Urinary bladder (tissue), 4 donors: Measurements from ENCODE around the gene RNF10. TPM values are rescaled to one million over a fixed set of nuclear protein-coding genes. Genes with fewer than 3 reads are reported as not detected.
"Not testable (repeated sequence)": the region's sequence is repeated elsewhere in the genome, so short reads cannot be mapped to it uniquely, and the experiment has no call there.

Experiments used
- DNase-seq: peaks from one replicate; pipeline ENCODE4 v3.0.0-alpha.2; 2015; ENCODE audit errors: extremely low spot score
- H3K27ac ChIP-seq: one replicate; pipeline ENCODE4 v1.5.1; 2013; ENCODE audit warnings: low read depth, mild to moderate bottlenecking, moderate library complexity
- H3K36me3 ChIP-seq: one replicate; pipeline ENCODE4 v1.6.1; 2013; ENCODE audit warnings: mild to moderate bottlenecking, moderate library complexity; ENCODE audit not compliant: insufficient read depth
- H3K4me1 ChIP-seq: one replicate; pipeline ENCODE4 v1.6.1; 2013; ENCODE audit warnings: mild to moderate bottlenecking, moderate library complexity; ENCODE audit not compliant: insufficient read depth
- H3K4me3 ChIP-seq: one replicate; pipeline ENCODE4 v1.5.1; 2013; ENCODE audit warnings: low read depth, low read length
- WGBS: extraction: QIAGEN DNeasy Blood & Tissue Kit; methylation state at CpG from one replicate; pipeline ENCODE4 v1.1.7; 2013; 5-methylcytosine and 5-hydroxymethylcytosine counted together
- polyA plus RNA-seq: library from polyadenylated mRNA; stranded (reverse); fragments of 200-250 nt; gene quantifications from one replicate; pipeline ENCODE4 v1.2.3, GENCODE V29; 2013
- total RNA-seq: library from RNA; depleted of rRNA; stranded (reverse); fragments of >200 nt; gene quantifications from one replicate; pipeline ENCODE4 v1.2.3, GENCODE V29; 2014
- donor health status: healthy with polysubstance abuse.
- donor health status: healthy.

The RNF10 gene
- total and polyA plus RNA-seq, 2 donors = 86.6 to 98.4 TPM

- no peak overlapping the region for H3K27ac ChIP-seq
- 71% methylated on average over 8 of the region's 8 CpGs for WGBS
- no peak overlapping the region for H3K4me3 ChIP-seq
- no peak for DNase-seq
- H3K36me3 ChIP-seq = no peaks in the 10 kb centered on the region
- no peaks in the 10 kb centered on the region for H3K4me1 ChIP-seq
These were observed 58.2 kb downstream of the RNF10 start for GRCh38 chr12:120592121-120593049.

GRCh38 chr12:120596901-120597300 lies 62.7 kb downstream of the RNF10 start:
- no peak for DNase-seq
- Histone ChIP-seq H3K4me3 (no peak overlapping the region), H3K4me1 (no peaks in the 10 kb centered on the region), H3K27ac (no peak overlapping the region), H3K36me3 (no peaks in the 10 kb centered on the region)
- 95% methylated on average over 3 of the region's 3 CpGs for WGBS

- Histone ChIP-seq H3K4me3 (no peak overlapping the region), H3K36me3 (no peaks in the 10 kb centered on the region), H3K27ac (no peak overlapping the region), H3K4me1 (no peaks in the 10 kb centered on the region)
- DNase-seq = no peak
- WGBS = 59% methylated on average over 3 of the region's 3 CpGs
These were observed 63.7 kb downstream of the RNF10 start for GRCh38 chr12:120597861-120598260.

GRCh38 chr12:120598674-120599463 lies 64.7 kb downstream of the RNF10 start:
- no peak overlapping the region for H3K27ac ChIP-seq
- H3K4me1 ChIP-seq = no peaks in the 10 kb centered on the region
- H3K4me3 ChIP-seq = no peak overlapping the region
- WGBS = 55% methylated on average over 13 of the region's 13 CpGs
- DNase-seq = no peak
- H3K36me3 ChIP-seq = no peaks in the 10 kb centered on the region

GRCh38 chr12:120599672-120600552 lies 65.8 kb downstream of the RNF10 start:
- 68% methylated on average over 23 of the region's 23 CpGs for WGBS
- H3K4me3 ChIP-seq = no peak overlapping the region
- no peak for DNase-seq
- no peaks in the 10 kb centered on the region for H3K4me1 ChIP-seq
- no peaks in the 10 kb centered on the region for H3K36me3 ChIP-seq
- no peak overlapping the region for H3K27ac ChIP-seq

- WGBS = 68% methylated on average over 5 of the region's 5 CpGs
- H3K36me3 ChIP-seq, H3K4me3 ChIP-seq, H3K27ac ChIP-seq, DNase-seq, H3K4me1 ChIP-seq: not testable (repeated sequence)
These were observed 68.3 kb downstream of the RNF10 start for GRCh38 chr12:120602416-120602815.

- H3K27ac ChIP-seq = no peak overlapping the region
- WGBS = 75% methylated on average over 4 of the region's 4 CpGs
These were observed 76.4 kb downstream of the RNF10 start for GRCh38 chr12:120610560-120610959.

GRCh38 chr12:120611534-120611933 lies 77.4 kb downstream of the RNF10 start:
- not testable (repeated sequence) for DNase-seq, H3K27ac ChIP-seq, H3K36me3 ChIP-seq, H3K4me3 ChIP-seq, H3K4me1 ChIP-seq
- WGBS = 83% methylated on average over 1 of the region's 1 CpG

More at GRCh38 chr12:120610560-120610959, 76.4 kb downstream of the RNF10 start:
- H3K4me3 ChIP-seq = no peak overlapping the region
- no peak for DNase-seq
- H3K4me1 ChIP-seq = no peaks in the 10 kb centered on the region
- H3K36me3 ChIP-seq = no peaks in the 10 kb centered on the region

GRCh38 chr12:120614848-120615247 lies 80.7 kb downstream of the RNF10 start:
- no peak for DNase-seq
- H3K36me3 ChIP-seq = no peaks in the 10 kb centered on the region
- no peaks in the 10 kb centered on the region for H3K4me1 ChIP-seq
- H3K4me3 ChIP-seq = no peak overlapping the region
- H3K27ac ChIP-seq = no peak overlapping the region

GRCh38 chr12:120617193-120617592 lies 83.0 kb downstream of the RNF10 start:
- DNase-seq, H3K36me3 ChIP-seq, H3K27ac ChIP-seq, H3K4me3 ChIP-seq, H3K4me1 ChIP-seq: not testable (repeated sequence)
- WGBS = 82% methylated on average over 3 of the region's 3 CpGs

GRCh38 chr12:120617767-120618166 lies 83.6 kb downstream of the RNF10 start:
- WGBS = 92% methylated on average over 4 of the region's 4 CpGs
- H3K4me3 ChIP-seq, H3K27ac ChIP-seq, H3K36me3 ChIP-seq, DNase-seq, H3K4me1 ChIP-seq: not testable (repeated sequence)

- Histone ChIP-seq H3K4me1 (no peaks in the 10 kb centered on the region), H3K4me3 (no peak overlapping the region), H3K36me3 (no peaks in the 10 kb centered on the region), H3K27ac (no peak overlapping the region)
- 26% methylated on average over 8 of the region's 8 CpGs for WGBS
- DNase-seq = no peak
These were observed 84.9 kb downstream of the RNF10 start for GRCh38 chr12:120618954-120619615.

- 86% methylated on average over 2 of the region's 2 CpGs for WGBS
- Histone ChIP-seq H3K36me3 (no peaks in the 10 kb centered on the region), H3K4me1 (no peaks in the 10 kb centered on the region), H3K4me3 (no peak overlapping the region), H3K27ac (no peak overlapping the region)
- no peak for DNase-seq
These were observed 86.5 kb downstream of the RNF10 start for GRCh38 chr12:120620624-120621023.
